ENCODE measurements around the gene SMYD3.

SMYD3 gene

DNA sequence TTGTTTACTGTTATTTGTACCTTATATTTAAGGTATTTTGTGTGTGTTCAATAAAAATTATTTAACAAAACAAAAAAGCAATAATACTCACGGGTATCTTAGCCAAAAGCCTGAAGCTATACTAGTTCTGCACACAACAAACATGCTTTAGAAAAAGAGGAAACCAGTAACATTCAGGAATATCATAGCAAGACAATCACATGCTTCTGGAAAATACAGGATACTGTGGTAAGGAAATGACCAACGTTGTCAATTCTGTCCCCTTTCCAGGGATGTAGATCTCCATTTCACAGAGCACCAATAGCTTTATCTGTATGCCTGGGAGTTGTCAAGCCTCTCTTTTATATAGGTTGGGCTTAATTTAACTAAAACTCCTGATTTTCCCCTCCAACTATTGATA lies 288.4 kb downstream of the SMYD3 start:
- no peak for DNase-seq (ENCODE audit: low read depth in 1 of 2, low spot score in 1 of 2)

GRCh38 chr1:246216906-246217305 lies 290.2 kb downstream of the SMYD3 start:
- DNase-seq (ENCODE audit: low read depth in 1 of 2, low spot score in 1 of 2): no peak

GRCh38 chr1:246215510-246215903 lies 291.6 kb downstream of the SMYD3 start:
- DNase-seq (ENCODE audit: low read depth in 1 of 2, low spot score in 1 of 2): no peak

GRCh38 chr1:246214708-246215509 lies 292.2 kb downstream of the SMYD3 start:
- DNase-seq (ENCODE audit: low read depth in 1 of 2, low spot score in 1 of 2): no peak

DNA sequence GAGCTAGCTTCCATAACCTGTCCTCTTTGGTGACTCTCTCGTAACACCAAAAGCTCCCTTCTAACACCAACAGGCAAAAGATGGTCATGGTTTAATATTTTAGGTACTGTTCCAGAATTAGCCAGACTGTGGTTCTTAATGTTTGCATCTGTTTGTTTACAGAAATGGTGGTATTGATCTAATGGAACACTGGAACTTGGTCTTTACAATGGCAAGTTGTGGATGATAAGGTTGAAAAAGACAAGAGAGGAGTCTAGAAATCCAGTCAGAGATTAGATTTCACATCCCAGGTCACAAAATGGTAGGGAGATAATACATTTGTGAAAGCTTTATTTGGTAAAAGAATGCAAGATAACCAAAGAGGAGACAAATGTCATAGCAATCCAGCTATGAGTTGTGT lies 293.1 kb downstream of the SMYD3 start:
- DNase-seq (ENCODE audit: low read depth in 1 of 2, low spot score in 1 of 2): no peak

DNA sequence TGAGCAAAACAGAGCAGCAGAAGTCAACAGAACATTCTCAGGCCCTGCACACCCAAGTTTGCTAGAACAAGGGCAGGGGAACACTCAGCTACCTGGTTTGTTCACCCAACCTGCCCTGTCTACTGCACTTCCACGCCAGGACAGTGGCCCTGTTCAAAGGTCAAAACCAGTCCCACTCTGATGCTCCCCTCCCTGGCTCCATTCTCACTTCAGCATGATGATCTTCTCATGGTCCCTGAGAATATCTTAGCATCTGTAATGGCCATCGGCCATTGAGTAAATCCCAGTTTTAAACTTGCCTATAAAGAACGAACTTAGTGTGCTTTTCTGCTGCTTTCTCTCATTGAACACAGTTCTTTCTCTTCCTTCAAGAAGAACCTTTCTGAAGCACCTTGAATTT lies 293.6 kb downstream of the SMYD3 start:
- DNase-seq (ENCODE audit: low read depth in 1 of 2, low spot score in 1 of 2): no peak

GRCh38 chr1:246213036-246213435 lies 294.0 kb downstream of the SMYD3 start:
- no peak for DNase-seq (ENCODE audit: low read depth in 1 of 2, low spot score in 1 of 2)

DNA sequence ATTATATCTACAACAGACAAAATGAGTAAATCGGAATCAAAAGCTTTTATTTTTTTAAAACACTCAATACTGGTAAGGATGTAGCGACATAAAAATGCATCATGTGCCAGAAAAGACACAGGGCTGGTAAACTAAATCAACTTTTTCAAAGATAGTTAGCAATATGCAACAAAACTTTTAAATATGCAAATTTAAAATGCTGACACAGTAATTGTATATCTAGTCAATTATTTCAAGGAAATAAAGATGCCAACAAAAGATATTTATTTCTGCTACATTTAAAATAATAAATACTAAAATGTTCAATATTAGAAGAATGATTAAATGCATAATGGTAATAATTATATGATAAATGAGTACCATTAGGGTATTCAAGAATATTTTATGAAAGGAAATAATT lies 295.1 kb downstream of the SMYD3 start:
- no peak for DNase-seq (ENCODE audit: low read depth in 1 of 2, low spot score in 1 of 2)

GRCh38 chr1:246210756-246211155 lies 296.3 kb downstream of the SMYD3 start:
- DNase-seq (ENCODE audit: low read depth in 1 of 2, low spot score in 1 of 2): no peak

DNA sequence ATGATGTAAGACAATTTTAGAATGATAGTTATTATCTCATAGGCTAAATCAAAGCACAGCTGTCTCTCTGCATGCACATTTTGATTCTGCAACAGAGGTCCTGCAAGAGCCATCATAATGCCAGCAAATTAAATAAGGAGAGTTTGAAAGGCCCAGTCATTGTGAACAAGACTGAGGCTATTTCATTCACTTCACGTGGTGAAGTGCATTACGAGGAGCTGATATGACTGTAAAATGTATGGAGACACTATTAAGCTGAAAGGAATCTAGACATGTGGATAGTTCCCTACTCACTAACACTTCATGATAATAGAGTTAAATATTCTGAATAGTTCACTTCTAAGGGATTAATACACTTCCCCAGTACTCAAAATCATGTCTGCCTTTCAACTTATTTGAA lies 299.0 kb downstream of the SMYD3 start:
- DNase-seq (ENCODE audit: low read depth in 1 of 2, low spot score in 1 of 2): no peak

- no peak for DNase-seq (ENCODE audit: low read depth in 1 of 2, low spot score in 1 of 2)
Observed at GRCh38 chr1:246203180-246203579, 303.9 kb downstream of the SMYD3 start.

DNA sequence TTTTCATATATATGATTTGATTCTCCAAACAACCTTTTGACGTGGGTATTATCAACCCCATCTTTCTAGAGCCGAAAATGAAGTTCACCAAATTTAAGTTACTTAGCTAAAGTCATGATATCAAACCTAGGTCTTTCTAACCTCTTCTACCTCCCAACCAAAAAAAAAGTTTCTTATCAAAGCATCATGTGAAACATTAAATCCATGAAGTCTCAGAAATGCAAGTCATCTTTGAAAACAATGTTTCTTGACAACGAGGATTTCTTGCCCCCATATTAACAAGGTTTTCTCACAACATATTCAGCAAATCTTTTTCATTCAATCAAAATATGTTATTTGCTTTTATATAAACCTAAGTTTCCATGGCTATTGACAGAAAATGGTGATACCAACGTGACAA lies 306.3 kb downstream of the SMYD3 start:
- DNase-seq (ENCODE audit: low read depth in 1 of 2, low spot score in 1 of 2): no peak

- no peak for DNase-seq (ENCODE audit: low read depth in 1 of 2, low spot score in 1 of 2)
Observed at GRCh38 chr1:246200225-246200624, 306.9 kb downstream of the SMYD3 start.

GRCh38 chr1:246199086-246199645 lies 307.9 kb downstream of the SMYD3 start:
- DNase-seq (ENCODE audit: low read depth in 1 of 2, low spot score in 1 of 2): no peak

- no peak for DNase-seq (ENCODE audit: low read depth in 1 of 2, low spot score in 1 of 2)
Observed at GRCh38 chr1:246198115-246198816, 308.8 kb downstream of the SMYD3 start.

GRCh38 chr1:246197076-246197475 lies 310.0 kb downstream of the SMYD3 start:
- no peak for DNase-seq (ENCODE audit: low read depth in 1 of 2, low spot score in 1 of 2)

GRCh38 chr1:246195296-246195695 lies 311.8 kb downstream of the SMYD3 start:
- no peak for DNase-seq (ENCODE audit: low read depth in 1 of 2, low spot score in 1 of 2)

DNA sequence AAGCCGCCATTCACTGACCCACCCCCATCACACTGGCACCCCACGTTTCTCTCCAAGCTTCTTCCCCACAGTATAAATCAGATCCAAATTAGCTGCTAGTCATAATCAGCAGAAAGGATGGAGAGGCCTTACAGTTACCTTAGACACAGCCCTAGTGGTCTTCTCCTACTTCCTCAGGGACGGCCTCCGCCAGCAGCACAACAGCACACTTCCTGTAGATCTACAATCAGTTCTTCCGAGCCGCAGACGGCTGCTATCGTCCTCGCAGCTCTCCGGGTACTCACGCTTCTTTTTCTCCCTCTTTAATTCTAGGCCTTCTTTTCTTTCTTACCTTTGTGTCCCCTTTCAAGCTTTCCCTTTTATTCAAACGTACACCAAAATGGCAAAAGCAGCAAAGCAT lies 313.5 kb downstream of the SMYD3 start:
- no peak for DNase-seq (ENCODE audit: low read depth in 1 of 2, low spot score in 1 of 2)

GRCh38 chr1:246189126-246189525 lies 318.0 kb downstream of the SMYD3 start:
- DNase-seq (ENCODE audit: low read depth in 1 of 2, low spot score in 1 of 2): no peak

DNA sequence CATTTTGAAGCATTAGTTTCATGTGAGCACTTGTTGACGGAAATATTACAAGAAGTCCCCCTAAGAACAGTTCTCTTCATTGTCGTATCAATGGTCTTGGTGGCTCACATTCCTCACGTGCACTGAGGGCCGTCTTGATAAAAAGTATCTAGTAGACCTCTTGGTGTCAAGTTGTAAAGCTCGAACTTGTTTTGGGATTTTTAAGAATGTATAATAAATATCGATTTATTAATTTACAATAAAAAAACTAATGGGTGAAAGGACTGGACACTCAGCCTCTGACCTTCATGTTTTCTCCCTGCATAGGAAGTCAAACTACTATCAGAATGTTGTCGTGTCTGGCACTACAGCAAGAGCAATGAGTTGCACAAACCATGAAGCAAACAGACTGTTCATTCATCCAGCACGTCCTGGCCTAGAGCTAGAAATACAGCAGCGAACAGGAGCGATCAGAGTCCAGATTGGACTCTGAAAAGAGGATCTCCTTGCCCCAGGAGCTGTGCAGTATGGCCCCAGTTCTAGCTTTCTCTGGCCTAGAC lies 319.2 kb downstream of the SMYD3 start:
- DNase-seq (ENCODE audit: low read depth in 1 of 2, low spot score in 1 of 2): no peak

GRCh38 chr1:246184503-246184902 lies 322.6 kb downstream of the SMYD3 start:
- DNase-seq (ENCODE audit: low read depth in 1 of 2, low spot score in 1 of 2): no peak

All from activated CD4-positive, alpha-beta T cell treated with anti-CD3 and anti-CD28 coated beads, Interleukin-2, amount 50 U/mL, for 24 hours (primary cell).